Left colon (tissue), 2 donors: ENCODE results near the gene ACTL7A. TPM values are rescaled to one million over a fixed set of nuclear protein-coding genes. Genes with fewer than 3 reads are reported as not detected.
"Not testable (repeated sequence)": the region's sequence is repeated elsewhere in the genome, so short reads cannot be mapped to it uniquely, and the experiment has no call there.

Experiments used
- ATAC-seq: fragments of 200-7000 bp; cut with Tn5 transposase; one replicate; pipeline ENCODE4 v1.9.1; 2020; ENCODE audit warnings: mild to moderate bottlenecking, moderate library complexity
- DNase-seq, 2 donors: peaks; one replicate each; pipeline ENCODE4 v3.0.0-alpha.2; 2020
- intact Hi-C, 2 donors: fragments of 100-400 bp; cut with DNase I in 1 of 2; cut with micrococcal nuclease in 1 of 2; formaldehyde crosslinking; loops; one replicate each; pipeline versions ENCODE4 v1.11.2 to v1.14.0; 2022; cut with DNase I, micrococcal nuclease
- long read RNA-seq: library from polyadenylated mRNA; unstranded; transcript quantifications from one replicate; pipeline ENCODE4 v2.0.0, GENCODE V29; 2021
- total RNA-seq, 2 donors: library from RNA; stranded (reverse); fragmentation: NEBNext Ultra II Directional; extraction: Animal tissue kit (Norgen Biotek cat#: 25700); gene quantifications; one replicate each; pipeline ENCODE4 v1.2.1, GENCODE V29; 2021
- donor health status: DM: no; HTN: no; CAD: no.
- donor health status: DM: yes; HTN: yes; CAD: no.

ACTL7A gene, protein sequence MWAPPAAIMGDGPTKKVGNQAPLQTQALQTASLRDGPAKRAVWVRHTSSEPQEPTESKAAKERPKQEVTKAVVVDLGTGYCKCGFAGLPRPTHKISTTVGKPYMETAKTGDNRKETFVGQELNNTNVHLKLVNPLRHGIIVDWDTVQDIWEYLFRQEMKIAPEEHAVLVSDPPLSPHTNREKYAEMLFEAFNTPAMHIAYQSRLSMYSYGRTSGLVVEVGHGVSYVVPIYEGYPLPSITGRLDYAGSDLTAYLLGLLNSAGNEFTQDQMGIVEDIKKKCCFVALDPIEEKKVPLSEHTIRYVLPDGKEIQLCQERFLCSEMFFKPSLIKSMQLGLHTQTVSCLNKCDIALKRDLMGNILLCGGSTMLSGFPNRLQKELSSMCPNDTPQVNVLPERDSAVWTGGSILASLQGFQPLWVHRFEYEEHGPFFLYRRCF
- total RNA-seq: not detected
- long read RNA-seq: 0 reads

DNA sequence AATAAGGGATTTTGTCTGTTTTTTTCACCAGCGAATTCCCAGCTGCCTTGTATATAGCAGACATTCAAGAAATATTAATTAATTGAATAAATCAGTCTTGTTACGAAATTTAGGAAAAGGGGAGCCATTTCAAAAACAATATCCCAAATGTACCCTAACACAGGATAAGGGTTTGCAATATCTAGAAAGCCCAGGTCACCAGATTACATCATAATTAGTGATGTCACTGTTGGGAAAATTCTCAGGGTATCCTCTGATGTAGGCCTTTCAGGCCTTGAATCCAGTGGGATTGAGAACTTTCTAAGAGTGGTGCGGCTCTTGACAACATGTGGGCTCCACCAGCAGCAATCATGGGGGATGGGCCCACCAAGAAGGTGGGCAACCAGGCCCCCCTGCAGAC lies at the start of gene ACTL7A:
Gene ACTL7A (plus strand): TSS at position 270 of the 400 bp plus-strand sequence. CDS start 57 bp downstream, at position 327.
- DNase-seq: no peak
- intact Hi-C loops: no loop called here
- ATAC-seq: no peak

DNA sequence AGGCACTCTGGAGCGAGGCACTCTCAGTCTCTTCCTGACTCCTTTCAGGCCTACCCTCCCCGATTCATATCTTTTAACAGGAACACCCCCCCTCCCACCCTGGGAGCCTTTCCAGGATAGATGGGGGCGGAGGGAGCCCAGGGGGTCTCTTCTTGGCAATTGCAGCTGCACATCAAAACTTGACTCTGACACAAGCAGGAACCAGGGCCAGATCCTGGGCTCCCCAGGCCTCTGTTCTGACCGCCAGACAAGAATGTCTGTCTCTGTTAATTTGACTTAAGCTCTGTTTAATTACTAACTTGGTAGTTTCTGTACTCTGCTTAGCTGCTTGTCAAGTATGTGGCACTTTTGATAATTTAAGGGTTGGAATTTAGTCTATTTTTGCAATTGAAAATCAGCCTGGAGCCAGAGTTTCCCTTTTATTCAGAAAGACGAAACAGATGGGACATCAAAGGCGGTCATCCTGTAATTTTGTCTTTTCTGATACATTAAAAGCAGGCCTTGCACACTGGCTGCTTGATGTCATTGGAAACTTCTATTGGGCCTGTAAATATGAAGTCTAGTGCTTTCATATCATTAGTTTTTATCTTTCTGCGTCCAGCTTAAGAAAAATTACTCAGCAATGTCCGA lies 49.6 kb upstream of the ACTL7A start:
- DNase-seq: no peak

DNA sequence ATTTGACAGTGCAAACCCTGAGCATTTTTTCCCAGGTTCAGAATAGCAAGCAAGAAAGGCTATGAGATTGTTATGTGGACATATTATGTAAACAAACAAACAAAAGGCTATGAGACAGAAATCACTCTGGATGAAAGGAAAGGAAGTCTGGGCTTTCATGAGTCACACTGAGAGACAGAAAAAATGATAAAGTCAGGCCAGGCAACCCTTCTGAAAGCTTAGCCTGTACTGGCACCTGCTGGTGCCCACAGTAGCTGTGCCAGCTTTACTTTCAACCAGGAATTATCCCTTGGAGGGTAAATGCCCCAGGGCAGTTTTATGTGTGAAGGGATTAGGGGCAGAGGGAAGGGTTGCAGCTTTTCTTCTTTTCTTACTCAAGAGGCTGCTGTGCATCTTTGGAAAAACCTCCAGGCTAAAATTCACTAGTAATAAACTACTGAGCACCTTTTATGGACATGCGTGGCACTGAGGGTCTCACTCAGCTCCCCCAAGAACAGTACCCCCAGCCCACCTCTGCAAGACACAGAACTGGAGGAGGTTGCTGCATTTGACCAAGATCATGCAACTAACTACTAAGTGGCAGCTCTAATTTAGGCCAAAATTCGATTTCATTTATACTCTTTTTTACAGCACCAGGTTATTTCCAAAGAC lies 48.0 kb upstream of the ACTL7A start:
- ATAC-seq (peak; percentile 59), DNase-seq (no peak)
- intact Hi-C loops: no loop called here

More for the DNA sequence above, 49.6 kb upstream of the ACTL7A start:
- intact Hi-C loops: no loop called here
- ATAC-seq: no peak

DNA sequence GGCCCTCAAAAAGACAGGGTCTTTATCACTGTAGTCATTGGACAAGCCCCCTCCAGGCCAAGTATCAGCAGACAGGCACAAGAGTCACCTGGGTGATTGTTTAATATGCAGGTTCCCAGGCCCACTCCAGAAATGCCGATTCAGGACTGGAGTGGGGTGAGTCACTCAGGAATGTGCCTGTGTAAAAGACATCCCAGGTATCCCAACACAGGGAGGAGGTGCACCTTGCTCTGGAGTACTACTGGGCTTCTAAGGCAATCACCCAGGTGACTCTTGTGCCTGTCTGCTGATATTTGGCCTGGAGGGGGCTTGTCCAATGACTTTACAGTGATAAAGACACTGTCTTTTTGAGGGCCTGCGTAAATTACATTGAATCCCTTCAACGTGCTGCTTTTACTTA lies 46.9 kb upstream of the ACTL7A start:
- intact Hi-C loops: no loop called here
- DNase-seq (no peak), ATAC-seq (no peak)

DNA sequence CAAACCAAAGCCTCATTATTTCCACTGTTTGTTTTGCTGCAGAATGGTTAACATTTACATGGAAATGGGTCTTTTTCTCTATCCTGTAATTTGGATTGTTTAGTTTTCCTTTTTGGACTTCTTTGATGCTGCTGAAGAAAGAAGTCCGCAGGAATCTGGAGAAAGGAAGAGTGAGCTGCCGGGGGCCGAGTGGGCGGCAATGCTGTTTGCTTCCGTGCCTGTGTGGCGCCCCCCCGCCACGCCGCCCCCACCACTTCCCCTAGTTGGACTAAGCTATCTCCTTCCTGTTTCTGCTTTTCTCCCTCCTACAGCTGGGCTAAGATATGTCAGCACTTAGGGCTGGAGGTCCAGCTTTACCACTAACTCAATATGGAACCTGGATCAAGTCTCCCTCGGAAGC lies 46.0 kb upstream of the ACTL7A start:
- DNase-seq: no peak
- intact Hi-C loops: no loop called here
- ATAC-seq: no peak

DNA sequence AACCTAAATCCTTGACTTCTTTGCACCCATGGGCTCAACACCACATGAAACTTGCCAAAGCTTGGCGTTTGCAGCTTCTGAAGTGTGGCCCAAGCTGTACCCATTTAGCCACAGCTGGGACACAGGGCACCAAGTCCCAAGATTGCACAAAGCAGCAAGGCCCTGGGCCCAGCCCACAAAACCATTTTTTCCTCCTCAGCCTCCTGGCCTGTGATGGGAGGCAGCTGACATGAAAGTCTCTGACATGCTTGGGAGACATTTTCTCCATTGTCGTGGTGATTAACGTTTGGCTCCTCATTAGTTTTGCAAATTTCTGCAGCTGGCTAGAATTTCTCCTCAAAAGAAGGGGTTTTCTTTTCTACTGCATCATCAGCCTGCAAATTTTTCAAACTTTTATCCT lies 38.2 kb upstream of the ACTL7A start:
- DNase-seq (no peak), ATAC-seq (no peak)

DNA sequence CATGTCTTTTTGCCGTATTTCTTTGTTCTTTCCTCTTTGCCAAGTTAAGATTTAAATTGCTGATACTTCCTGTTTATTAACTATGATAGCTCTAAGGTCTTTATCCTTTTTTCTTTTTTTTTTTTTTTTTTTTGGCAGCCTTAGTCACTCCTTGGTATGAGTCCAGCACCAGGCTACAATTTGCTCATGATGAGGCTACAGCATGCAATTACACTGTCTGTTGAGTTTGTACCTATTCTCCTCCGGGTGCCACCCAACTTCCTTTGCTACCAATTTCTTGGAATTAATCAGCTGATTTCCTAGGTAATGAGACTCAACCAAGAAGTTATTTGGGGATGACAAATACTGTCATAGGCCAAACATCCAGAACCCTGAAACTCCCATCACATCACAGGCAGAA lies 31.8 kb upstream of the ACTL7A start:
- intact Hi-C loops: no loop called here
- ATAC-seq (no peak), DNase-seq (no peak)

More for the DNA sequence above, 38.2 kb upstream of the ACTL7A start:
- intact Hi-C loops: no loop called here

DNA sequence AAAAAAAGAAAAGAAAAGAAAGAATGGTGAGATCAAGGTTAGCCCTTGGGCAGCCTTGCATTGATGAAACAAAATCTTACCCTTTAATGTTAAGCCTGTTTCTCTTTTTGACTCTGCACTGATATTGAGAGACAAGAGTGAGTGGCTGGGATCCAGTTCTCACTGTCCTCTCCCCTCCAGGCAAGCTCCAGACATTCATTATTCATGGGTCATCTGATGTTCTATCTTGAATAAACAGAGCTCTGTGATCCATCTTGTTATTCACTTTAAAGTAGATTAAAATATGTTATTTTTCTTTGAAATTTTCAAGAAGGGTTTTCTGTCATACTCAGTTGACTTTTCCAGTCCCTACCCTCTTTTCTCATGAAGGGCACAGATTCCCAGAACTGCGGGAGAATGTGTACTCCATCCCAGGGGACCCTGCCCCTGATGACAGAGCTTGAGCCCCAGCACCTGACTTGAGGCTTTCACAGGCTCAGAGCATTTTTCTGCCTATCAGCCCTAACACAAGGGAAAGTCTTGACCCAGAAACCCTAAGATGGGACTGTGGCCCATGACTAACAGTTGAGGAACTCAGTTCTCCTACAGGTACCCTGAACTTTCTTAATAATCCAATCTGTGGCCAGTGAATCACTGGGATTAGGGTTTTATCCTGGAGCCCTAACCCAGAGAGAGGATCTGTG lies 30.4 kb upstream of the ACTL7A start:
- DNase-seq (no peak), ATAC-seq (no peak)
- intact Hi-C loops: no loop called here

DNA sequence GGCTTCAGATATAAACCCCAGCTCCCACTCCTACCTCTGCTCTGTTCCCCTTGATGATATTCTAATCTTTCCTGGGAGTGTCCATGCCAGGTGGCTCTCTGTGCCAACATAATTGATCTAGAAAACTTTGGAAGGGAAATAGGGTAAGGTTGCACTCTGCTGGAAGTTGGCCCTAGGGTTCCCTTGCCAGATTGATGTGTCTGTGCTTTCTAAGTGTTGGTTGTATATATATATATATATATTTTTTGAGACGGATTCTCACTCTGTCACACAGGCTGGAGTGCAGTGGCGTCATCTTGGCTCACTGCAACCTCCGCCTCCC lies 29.9 kb upstream of the ACTL7A start:
- intact Hi-C loops: no loop called here
- no peak for DNase-seq
- no peak for ATAC-seq

DNA sequence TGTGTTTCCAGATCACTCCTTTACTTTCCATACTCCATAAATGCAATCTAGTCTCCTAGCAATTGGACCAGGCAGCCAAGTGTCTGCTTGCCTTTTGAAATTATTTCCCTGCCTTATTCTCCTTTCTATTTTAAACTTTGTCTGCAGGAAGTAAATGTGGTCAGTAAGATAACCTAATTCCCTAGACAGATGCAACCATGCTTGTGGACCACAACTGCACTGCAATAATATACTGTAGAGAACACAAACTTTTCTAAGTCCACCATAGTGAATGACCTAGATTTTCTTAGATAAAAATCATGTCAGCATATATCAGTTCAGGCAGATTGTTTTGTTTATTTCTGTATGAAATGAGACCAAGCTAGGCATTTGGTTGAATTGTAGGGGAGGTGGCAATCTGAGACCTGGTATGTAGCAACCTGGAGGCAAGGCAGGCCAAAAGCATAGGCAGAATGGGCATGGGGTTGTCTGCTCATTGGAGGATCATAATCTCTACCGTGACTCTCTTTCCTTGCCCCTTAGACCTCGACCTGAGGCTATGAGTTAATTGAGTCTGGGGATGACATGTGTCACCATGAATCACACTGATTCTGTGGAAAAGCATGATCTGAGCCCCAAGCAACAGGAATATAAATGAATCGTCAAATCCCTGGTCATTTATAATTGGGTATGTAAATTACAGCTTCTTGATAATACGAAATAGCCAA lies 27.0 kb upstream of the ACTL7A start:
- ATAC-seq (no peak), DNase-seq (no peak)
- intact Hi-C loops: no loop called here

DNA sequence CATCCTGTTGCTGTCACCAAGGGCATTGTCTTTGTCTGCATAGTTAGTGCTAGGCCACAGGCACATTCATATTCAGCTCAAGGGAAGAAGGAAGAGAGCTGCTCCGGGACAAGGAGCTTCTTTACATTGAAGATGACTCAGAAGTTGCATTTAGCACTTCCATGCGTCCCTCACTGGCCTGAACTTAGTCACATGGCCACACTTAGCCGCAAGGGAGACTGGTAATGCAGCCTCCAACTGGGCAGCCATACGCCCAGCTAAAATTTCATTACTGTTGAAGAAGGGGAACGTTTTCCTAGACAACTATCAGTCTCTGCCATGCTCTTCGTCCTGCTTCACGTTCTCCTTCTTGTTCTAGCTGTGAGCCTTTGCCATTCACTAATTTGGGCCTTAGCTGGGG lies 26.2 kb upstream of the ACTL7A start:
- ATAC-seq (no peak), DNase-seq (no peak)
- intact Hi-C loops: no loop called here

DNA sequence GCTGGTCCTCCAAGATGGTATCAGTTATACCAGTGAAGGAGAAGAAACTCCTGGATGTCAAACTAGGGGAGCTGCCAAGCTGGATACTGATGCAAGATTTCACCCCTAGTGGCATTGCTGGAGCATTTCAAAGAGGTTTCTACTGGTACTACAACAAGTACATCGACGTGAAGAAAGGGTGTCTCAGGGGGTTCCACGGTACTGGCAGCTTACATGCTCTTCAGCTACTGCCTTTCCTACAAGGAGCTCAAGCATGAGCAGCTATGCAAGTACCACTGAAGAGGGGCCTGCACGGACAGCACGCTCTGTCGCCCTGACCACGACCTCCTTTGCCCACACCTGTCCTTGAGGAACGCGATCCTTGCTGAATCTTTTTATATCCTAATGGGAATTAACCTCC lies 25.7 kb upstream of the ACTL7A start:
- DNase-seq: no peak
- no peak for ATAC-seq
- intact Hi-C loops: no loop called here

DNA sequence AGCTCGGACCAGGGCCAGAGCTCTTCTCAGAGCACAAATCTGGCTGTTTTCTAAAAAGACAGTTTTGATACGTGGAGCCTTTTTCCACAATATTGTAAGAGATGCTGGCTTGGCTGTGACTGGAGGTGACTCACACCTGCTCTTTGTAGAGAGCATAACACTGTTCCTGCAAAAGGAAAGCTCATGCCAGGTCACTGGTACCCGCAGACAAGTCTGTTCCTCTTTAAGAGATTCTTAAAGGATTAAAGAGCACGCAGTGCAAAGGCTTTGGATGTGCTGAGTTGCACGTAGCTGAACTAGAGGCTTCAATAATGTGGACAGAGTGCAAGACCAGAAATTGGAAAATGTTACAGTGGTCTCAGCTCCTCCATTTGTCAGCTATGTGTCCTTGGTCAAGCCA lies 25.3 kb upstream of the ACTL7A start:
- intact Hi-C loops: no loop called here
- DNase-seq (no peak), ATAC-seq (no peak)

DNA sequence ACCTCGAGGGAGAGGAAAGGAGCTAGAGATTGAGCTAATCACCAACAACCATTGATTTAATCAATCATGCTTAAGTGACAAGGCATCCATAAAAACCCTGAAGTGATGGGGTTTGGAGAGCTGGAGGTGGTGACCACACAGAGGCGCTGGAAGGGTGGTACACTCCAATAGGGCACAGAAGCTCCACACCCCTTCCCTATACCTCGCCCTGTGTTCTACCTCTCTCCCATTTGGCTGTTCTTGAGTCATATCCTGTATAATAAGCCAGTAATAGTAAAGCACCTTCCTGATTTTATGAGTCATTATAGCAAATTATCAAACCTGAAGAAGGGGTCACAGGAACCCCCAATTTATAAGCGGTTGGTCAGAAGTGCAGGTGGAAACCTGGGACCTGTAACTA lies 24.5 kb upstream of the ACTL7A start:
- intact Hi-C loops: no loop called here
- no peak for ATAC-seq
- DNase-seq: no peak

DNA sequence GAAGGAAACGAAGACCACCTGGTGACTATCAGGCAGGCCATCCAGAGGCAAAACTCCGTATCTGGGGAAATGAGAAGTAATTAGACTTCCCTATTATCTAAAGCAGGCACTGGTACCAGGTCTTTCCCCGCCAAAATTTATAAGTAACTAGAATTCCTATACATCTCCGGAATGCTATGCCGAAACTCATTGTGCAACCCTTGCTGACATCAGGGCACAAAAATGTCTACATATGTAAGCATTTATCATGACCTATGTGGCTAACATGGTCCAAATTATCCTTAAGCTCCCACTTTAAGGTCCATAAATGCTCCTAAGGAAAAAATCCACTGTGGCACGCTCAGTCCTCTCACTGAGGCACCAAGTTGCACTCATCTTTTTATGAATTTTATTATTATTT lies 24.0 kb upstream of the ACTL7A start:
- intact Hi-C loops: no loop called here
- no peak for ATAC-seq
- DNase-seq: no peak

DNA sequence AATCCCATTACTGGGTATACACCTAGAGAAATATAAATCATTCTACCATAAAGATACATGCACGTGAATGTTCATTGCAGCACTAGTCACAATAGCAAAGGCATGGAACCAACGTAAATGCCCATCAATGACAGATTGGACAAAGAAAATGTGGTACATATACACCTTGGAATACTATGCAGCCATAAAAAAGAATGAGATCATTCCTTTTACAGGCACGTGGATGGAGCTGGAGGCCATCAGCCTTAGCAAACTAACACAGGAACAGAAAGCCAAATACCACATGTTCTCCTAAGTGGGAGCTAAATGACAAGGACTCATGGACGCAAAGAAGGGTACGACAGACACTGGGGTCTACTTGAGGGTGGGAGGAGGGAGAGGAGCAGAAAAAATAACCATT lies 22.5 kb upstream of the ACTL7A start:
- DNase-seq, intact Hi-C loops, ATAC-seq: not testable (repeated sequence)

DNA sequence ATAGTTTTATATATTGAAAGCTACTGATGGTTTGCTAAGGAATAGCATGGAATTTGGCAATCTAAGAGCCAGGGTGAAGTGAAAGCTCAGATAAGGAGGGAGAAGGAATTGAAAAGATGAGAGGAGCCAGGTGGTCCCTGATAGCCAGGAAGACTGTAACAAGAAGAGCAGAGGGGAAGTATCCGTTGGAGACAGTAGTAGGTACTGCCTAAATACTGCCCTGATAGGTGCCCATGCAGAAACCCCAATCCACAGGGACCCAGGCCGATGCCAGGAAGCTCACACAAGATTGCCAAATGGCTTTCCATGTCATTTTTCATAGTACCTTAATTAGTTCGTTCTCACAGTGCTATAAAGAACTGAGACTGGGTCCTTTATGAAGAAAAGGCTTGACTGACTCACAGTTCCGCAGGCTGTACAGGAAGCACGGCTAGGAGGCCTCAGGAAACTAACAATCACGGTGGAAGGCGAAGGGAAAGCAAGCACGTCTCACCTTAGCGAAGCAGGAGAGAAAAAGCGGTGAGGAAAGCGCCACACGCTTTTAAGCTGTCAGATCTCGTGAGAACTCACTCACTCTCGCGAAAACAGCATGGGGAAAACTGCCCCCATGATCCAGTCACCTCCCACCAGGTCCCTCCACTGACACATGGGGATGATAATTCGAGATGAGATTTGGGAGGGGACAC lies 19.3 kb upstream of the ACTL7A start:
- intact Hi-C loops: no loop called here
- ATAC-seq (no peak), DNase-seq (no peak)

DNA sequence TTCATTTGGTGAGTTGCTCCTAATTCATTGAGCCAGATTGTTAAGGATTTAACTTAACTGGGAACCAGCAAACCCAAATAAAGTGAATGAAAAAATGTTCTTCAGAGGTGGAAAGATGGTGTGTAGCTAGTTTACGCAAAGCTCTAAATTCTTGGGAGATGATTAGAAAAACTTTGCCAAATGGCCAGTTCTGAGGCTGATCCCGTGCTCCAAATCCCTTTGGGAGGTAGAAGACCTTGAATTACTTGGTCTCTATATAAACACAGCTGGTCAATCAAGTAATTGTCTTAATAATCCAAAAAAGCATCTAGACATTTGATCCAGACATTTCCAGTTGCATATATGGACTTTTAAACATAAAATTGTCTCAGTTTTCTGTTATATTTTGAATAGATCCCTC lies 17.7 kb upstream of the ACTL7A start:
- DNase-seq (no peak), ATAC-seq (no peak)
- intact Hi-C loops: no loop called here

DNA sequence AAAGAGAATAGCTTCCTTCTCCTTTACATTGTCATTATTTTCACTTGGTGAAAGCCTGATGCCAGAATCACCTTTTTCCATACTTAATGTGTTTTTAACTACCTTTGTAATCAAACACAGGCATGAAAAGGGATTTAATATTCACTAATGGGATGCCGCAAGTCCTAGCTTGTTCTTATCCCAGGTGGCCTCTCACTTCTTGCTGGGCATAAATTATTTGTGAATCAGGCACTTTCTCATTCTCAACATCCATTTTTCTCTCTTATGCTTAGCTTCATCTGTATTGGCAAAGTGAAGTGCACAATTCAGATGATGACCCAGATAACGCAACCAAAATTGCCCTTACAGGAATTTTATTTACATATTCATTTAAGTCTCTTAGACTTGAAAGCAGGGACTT lies 17.2 kb upstream of the ACTL7A start:
- no peak for DNase-seq
- intact Hi-C loops: no loop called here
- no peak for ATAC-seq
